GM12864 (cell line): ENCODE results near the gene CYB561.

Experiments
- DNase-seq: peaks from one replicate; pipeline ENCODE4 v3.0.0-alpha.2; 2011; ENCODE audit warnings: low read depth
- H3K4me3 ChIP-seq: 2 replicates; pipeline ENCODE4 v1.5.1; 2011; ENCODE audit warnings: mild to moderate bottlenecking, low read depth, low read length, control low read depth
- CTCF ChIP-seq: IDR thresholded peaks from 2 replicates; pipeline ENCODE4 v1.5.1; 2011; ENCODE audit warnings: low read depth, mild to moderate bottlenecking, moderate library complexity, low read length, control low read depth, inconsistent platforms; ENCODE audit errors: missing control alignments

The CYB561 gene

DNA sequence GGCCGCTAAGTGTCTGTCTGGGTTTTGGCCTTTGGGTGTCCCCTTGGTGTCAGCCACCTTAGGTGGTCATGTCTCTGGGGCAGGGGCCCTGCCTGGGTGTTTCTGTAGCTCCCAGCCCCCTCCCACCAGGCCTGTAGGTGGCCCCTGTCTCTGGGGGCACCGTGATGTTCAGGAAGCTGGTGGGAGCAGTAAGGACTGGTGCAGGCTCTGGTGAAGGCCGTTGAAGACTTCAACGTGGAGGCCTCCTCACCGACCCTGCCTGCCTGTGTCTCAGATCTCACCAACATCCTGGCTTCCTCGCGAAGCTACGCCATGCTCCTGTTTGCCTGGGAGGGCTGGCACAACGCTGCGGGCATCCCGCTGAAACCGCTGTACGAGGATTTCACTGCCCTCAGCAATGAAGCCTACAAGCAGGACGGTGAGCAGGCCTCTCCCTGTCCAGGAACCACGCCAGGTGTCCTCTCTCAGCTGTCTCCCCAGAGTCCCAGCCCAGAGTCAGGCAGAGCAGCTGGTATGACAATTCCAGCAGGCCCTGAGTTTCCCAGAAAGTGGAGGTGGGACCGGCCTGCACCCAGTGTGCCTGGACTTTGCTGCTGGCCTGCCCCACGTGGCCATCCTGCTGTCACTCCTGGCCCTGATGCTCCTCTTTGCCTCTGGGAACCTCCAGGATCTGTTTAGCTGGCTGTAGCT, 33.5 kb upstream of the CYB561 start:
- no peak for DNase-seq
- no peak overlapping the region for H3K4me3 ChIP-seq
- TF ChIP-seq CTCF: no peak

DNA sequence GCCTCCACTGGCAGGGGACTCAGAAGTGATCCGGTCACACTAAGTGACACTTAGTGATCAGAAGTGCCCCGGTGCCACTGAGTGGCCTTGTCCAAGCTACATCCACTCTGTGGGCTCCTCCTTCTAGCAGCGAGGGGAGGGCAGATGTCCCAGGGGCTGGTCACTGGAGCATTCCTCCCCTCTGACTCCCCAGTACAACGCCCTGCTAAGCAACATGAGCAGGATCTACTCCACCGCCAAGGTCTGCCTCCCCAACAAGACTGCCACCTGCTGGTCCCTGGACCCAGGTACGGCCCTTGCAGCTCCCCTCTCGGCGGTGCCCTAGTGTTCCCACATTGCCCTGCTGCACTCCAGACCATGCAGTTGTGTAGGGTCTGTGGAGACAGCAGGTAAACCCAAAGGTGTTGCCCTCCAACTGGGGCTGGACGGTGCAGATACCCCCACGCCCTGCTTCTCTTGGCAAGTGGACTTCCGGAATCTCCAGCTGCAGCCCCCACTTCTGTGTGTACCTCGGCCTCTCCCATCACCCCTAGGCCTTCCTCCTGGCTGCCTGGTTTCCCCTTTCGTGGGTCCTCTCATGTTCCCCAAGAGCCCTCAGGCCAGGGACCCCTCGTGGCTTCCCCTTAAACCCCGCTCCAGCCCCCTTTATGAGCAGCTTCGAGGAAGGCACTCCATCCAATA, 32.8 kb upstream of the CYB561 start:
- H3K4me3 ChIP-seq: no peak overlapping the region
- TF ChIP-seq CTCF: peak; percentile 94
- DNase-seq: peak; percentile 37

GRCh38 chr17:63477480-63478440, 31.7 kb upstream of the CYB561 start:
- TF ChIP-seq CTCF: no peak
- DNase-seq: no peak
- H3K4me3 ChIP-seq: peak overlapping the region; percentile 15; the same call in 1 of the 2 replicates

- H3K4me3 ChIP-seq: peak within 1 kb of the TSS; percentile 32; the same call in 1 of the 2 replicates
- TF ChIP-seq CTCF: peak; percentile 9
- DNase-seq: no peak
These were observed 30.9 kb upstream of the CYB561 start, which contains the start of gene ACE for GRCh38 chr17:63476854-63477479. Gene ACE (plus strand): TSS chr17:63477061. CDS start chr17:63477095, 34 bp downstream.

- TF ChIP-seq CTCF: no peak
- peak overlapping the region; percentile 4; the same call in 1 of the 2 replicates for H3K4me3 ChIP-seq
- no peak for DNase-seq
These were observed 30.4 kb upstream of the CYB561 start for GRCh38 chr17:63476459-63476853.
